B cell (primary cell): ENCODE results near the gene TMUB2.

Source experiments
- EZH2 ChIP-seq: IDR thresholded peaks from 2 replicates; pipeline ENCODE4 v1.6.1; 2012; ENCODE audit warnings: borderline replicate concordance, low read depth, mild to moderate bottlenecking, moderate library complexity, low read length; ENCODE audit not compliant: insufficient read depth, poor library complexity, severe bottlenecking
- TF ChIP-seq, protein P1 (sequence below): fragments of 200-600 bp; IDR thresholded peaks from one replicate; pipeline ENCODE4 v1.8.0; 2022; ENCODE audit warnings: antibody characterized with exemption, mild to moderate bottlenecking

DNA sequence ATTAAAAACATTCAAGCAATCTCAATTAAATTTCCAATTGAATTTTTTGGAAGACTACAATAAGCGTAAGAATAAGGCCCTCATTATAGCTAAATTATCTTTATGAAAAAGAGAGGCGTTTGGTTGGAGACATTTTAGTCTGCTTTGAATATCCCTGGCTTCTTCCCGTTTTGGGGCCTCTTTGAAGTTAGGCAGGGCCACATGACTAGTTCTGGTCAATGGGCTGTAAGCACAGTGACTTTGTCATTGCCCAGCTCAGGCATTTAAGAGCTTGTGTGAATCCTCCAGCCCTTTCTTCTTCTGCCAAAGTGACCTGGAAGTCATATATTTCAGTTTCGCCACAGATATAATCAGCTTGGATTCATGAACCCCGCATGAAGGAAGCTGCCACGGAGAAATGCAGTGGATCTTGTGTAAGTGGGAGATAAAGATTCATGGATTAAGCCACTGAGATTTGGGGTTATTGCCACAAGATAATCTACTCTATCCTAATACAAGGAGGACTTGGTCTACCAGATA lies 54.4 kb downstream of the TMUB2 start:
- TF ChIP-seq EZH2 = no peak
- TF ChIP-seq, protein P1, sequence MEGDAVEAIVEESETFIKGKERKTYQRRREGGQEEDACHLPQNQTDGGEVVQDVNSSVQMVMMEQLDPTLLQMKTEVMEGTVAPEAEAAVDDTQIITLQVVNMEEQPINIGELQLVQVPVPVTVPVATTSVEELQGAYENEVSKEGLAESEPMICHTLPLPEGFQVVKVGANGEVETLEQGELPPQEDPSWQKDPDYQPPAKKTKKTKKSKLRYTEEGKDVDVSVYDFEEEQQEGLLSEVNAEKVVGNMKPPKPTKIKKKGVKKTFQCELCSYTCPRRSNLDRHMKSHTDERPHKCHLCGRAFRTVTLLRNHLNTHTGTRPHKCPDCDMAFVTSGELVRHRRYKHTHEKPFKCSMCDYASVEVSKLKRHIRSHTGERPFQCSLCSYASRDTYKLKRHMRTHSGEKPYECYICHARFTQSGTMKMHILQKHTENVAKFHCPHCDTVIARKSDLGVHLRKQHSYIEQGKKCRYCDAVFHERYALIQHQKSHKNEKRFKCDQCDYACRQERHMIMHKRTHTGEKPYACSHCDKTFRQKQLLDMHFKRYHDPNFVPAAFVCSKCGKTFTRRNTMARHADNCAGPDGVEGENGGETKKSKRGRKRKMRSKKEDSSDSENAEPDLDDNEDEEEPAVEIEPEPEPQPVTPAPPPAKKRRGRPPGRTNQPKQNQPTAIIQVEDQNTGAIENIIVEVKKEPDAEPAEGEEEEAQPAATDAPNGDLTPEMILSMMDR = no peak
